Mucosa of rectum (tissue), 2 donors: ENCODE measurements around the gene TRAPPC2L.
"Not testable (repeated sequence)": the region's sequence is repeated elsewhere in the genome, so short reads cannot be mapped to it uniquely, and the experiment has no call there.

Source experiments
- H3K27ac ChIP-seq, 2 donors: one replicate each; pipeline ENCODE4 v1.7.0; 2013; ENCODE audit warnings: inconsistent platforms in 2 of 2, low read depth in 2 of 2, low read length in 2 of 2
- H3K27me3 ChIP-seq, 2 donors: one replicate each; pipeline ENCODE4 v1.7.0; 2013; ENCODE audit warnings: low read length in 2 of 2; ENCODE audit not compliant: control insufficient read depth in 2 of 2, insufficient read depth in 2 of 2
- H3K36me3 ChIP-seq, 2 donors: one replicate each; pipeline ENCODE4 v1.7.0; 2013; ENCODE audit warnings: low read length in 2 of 2; ENCODE audit not compliant: control insufficient read depth in 2 of 2, insufficient read depth in 2 of 2
- H3K4me1 ChIP-seq, 2 donors: one replicate each; pipeline ENCODE4 v1.7.0; 2013; ENCODE audit warnings: low read length in 2 of 2, mild to moderate bottlenecking in 1 of 2; ENCODE audit not compliant: control insufficient read depth in 2 of 2, insufficient read depth in 2 of 2
- H3K4me3 ChIP-seq, 2 donors: one replicate each; pipeline ENCODE4 v1.7.0; 2013; ENCODE audit warnings: low read length in 2 of 2
- H3K9ac ChIP-seq, 2 donors: one replicate each; pipeline ENCODE4 v1.7.0; 2013; ENCODE audit warnings: low read length in 2 of 2, low read depth in 1 of 2, mild to moderate bottlenecking in 1 of 2
- H3K9me3 ChIP-seq, 2 donors: one replicate each; pipeline ENCODE4 v1.7.0; 2013; ENCODE audit warnings: low read length in 2 of 2; ENCODE audit not compliant: control insufficient read depth in 2 of 2
- donor health status: healthy.
- donor health status: Normal muscosa, but diverticular disease.

TRAPPC2L gene

GRCh38 chr16:88889702-88890352, 32.9 kb downstream of the TRAPPC2L start:
- H3K36me3 ChIP-seq, H3K4me3 ChIP-seq, H3K9ac ChIP-seq, H3K9me3 ChIP-seq, H3K27me3 ChIP-seq, H3K27ac ChIP-seq, H3K4me1 ChIP-seq: not testable (repeated sequence)

GRCh38 chr16:88891083-88891482, 34.2 kb downstream of the TRAPPC2L start:
- Histone ChIP-seq H3K4me3 (no peak overlapping the region), H3K27me3 (no peaks in the 10 kb centered on the region), H3K9ac (no peak overlapping the region), H3K27ac (no peak overlapping the region), H3K4me1 (peaks cover 0 to 3% of the 10 kb centered on the region in 2 donors), H3K36me3 (peaks cover 0 to 9% of the 10 kb centered on the region in 2 donors), H3K9me3 (no peaks in the 10 kb centered on the region)

DNA sequence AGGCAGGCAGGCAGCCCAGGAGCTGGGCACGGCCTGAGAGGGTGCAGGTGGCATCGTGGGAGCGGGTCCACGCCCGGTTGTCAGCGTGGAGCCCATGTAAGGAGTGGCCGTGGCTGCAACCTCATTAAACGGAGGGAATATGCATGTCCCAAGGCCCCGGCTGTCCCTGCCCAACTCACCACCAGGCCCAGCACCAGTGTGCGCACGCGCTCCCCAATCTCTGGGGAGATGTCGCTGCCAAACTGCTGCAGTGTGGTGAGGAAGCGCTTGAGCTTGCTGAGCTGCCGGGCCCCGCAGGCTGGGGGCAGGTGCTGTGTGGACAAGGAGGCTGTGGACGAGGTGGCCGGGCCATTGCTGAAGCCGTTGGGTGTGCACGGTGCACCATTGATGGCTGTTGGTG, 35.1 kb downstream of the TRAPPC2L start:
- H3K27me3 ChIP-seq, result no peaks in the 10 kb centered on the region
- H3K27ac ChIP-seq, result no peak overlapping the region
- no peak overlapping the region for H3K9ac ChIP-seq
- peaks cover 0 to 9% of the 10 kb centered on the region in 2 donors for H3K36me3 ChIP-seq
- H3K4me1 ChIP-seq, result peaks cover 0 to 3% of the 10 kb centered on the region in 2 donors
- H3K9me3 ChIP-seq, result no peaks in the 10 kb centered on the region
- H3K4me3 ChIP-seq, result no peak overlapping the region

- H3K4me1 ChIP-seq, result no peaks in the 10 kb centered on the region
- peaks cover 0 to 9% of the 10 kb centered on the region in 2 donors for H3K36me3 ChIP-seq
- H3K4me3 ChIP-seq, result no peak overlapping the region
- H3K9me3 ChIP-seq, result no peaks in the 10 kb centered on the region
- no peak overlapping the region for H3K27ac ChIP-seq
- no peaks in the 10 kb centered on the region for H3K27me3 ChIP-seq
- H3K9ac ChIP-seq, result no peak overlapping the region
Measured at GRCh38 chr16:88893127-88893968, 36.4 kb downstream of the TRAPPC2L start.

DNA sequence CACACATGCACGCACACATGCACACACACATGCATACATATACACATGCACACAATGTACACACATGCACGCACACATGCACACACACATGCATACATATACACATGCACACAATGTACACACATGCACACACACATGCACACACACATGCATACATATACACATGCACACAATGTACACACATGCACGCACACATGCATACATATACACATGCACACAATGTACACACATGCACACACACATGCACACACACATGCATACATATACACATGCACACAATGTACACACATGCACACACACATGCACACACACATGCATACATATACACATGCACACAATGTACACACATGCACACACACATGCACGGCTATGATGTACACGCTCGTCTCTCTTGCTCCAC, 37.3 kb downstream of the TRAPPC2L start:
- H3K4me3 ChIP-seq, H3K9ac ChIP-seq, H3K9me3 ChIP-seq, H3K36me3 ChIP-seq, H3K27ac ChIP-seq, H3K4me1 ChIP-seq, H3K27me3 ChIP-seq: not testable (repeated sequence)

- H3K36me3 ChIP-seq, result peaks cover 0 to 9% of the 10 kb centered on the region in 2 donors
- no peak overlapping the region for H3K4me3 ChIP-seq
- no peaks in the 10 kb centered on the region for H3K4me1 ChIP-seq
- no peak overlapping the region for H3K27ac ChIP-seq
- no peaks in the 10 kb centered on the region for H3K9me3 ChIP-seq
- no peak overlapping the region for H3K9ac ChIP-seq
- no peaks in the 10 kb centered on the region for H3K27me3 ChIP-seq
Measured at GRCh38 chr16:88894681-88895300, 37.9 kb downstream of the TRAPPC2L start.

DNA sequence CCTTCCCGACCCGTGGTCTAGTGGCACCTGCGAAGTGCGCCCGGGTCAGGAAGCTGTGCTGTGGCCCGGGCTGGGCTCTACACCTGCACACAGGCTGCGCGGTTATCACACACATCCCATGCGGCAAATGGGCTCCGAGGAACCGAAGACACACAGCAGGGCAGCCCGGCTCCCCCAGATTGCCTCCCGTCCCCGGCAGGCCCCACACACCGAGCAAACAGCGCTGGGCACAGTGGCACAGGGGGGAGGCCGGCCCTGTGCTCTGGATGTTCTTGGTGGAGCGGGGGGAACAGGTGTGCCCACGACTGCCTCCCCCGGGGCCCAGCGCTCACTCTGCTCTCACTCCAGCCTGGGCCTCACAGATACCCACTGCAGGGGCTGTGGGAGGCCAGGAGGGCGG, 38.4 kb downstream of the TRAPPC2L start:
- Histone ChIP-seq H3K9ac (no peak overlapping the region), H3K9me3 (no peaks in the 10 kb centered on the region), H3K4me3 (no peak overlapping the region), H3K36me3 (peaks cover 0 to 7% of the 10 kb centered on the region in 2 donors), H3K27me3 (no peaks in the 10 kb centered on the region), H3K4me1 (no peaks in the 10 kb centered on the region), H3K27ac (no peak overlapping the region)

- Histone ChIP-seq H3K4me1 (no peaks in the 10 kb centered on the region), H3K4me3 (no peak overlapping the region)
Measured at GRCh38 chr16:88896238-88897070, 39.5 kb downstream of the TRAPPC2L start.

DNA sequence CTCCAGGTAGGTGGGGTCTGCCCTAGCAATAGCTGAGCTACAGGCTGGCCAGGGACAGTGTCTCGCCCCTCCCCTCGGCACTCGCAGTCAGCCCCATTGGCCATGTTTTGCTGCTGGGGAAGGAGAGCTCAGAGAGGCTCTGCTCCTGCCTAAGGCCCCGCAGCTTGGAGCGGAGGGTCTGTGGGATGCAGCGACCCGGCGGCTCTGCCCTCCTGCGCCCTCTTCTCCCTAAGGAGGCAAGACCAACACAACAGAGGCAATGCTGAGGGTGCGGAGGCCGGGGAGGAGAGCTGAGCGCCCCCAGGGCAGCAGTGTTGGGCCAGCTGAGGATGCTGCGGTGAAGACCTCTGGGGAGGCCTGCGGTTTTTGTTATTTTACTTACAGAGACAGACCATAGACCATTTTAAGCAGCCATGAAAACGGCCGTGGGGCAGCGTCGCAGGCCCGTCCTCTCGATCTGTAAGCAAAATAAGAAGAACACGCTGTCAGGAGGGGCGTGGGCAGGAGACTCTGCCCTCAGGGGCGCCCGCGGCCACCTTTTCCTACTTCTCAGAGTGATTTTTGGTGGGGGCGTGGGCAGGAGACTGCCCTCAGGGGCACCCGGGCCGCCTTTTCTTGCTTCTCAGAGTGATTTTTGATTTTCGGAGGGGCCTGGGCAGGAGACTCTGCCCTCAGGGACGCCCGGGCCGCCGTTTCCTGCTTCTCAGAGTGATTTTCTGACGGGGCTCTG, 40.9 kb downstream of the TRAPPC2L start:
- H3K4me1 ChIP-seq, result no peaks in the 10 kb centered on the region
- no peak overlapping the region for H3K4me3 ChIP-seq
- no peaks in the 10 kb centered on the region for H3K27me3 ChIP-seq
- H3K36me3 ChIP-seq, result no peaks in the 10 kb centered on the region
- H3K27ac ChIP-seq, result no peak overlapping the region
- H3K9ac ChIP-seq, result no peak overlapping the region
- H3K9me3 ChIP-seq, result no peaks in the 10 kb centered on the region

More at GRCh38 chr16:88896238-88897070, 39.5 kb downstream of the TRAPPC2L start:
- Histone ChIP-seq H3K9ac (no peak overlapping the region), H3K27me3 (no peaks in the 10 kb centered on the region), H3K36me3 (peaks cover 0 to 4% of the 10 kb centered on the region in 2 donors), H3K27ac (no peak overlapping the region), H3K9me3 (no peaks in the 10 kb centered on the region)
